A549 (cell line): ENCODE measurements around the gene RHCE. TPM values are rescaled to one million over a fixed set of nuclear protein-coding genes. Genes with fewer than 3 reads are reported as not detected.
"Not testable (repeated sequence)": the region's sequence is repeated elsewhere in the genome, so short reads cannot be mapped to it uniquely, and the experiment has no call there.

ENCODE experiments used
- ATAC-seq, 2 experiments: fragments of 200-7000 bp in 1 of 2; fragments of >200 bp in 1 of 2; cut with Nextera tagmentation in 1 of 2; cut with Tn5 transposase in 1 of 2; 3 replicates each; pipeline versions ENCODE4 v1.8.0 to v1.9.1; 2018 to 2020; ENCODE audit warnings: mild to moderate bottlenecking in 1 of 2, moderate library complexity in 1 of 2
- CTCF ChIA-PET: fragments of 300-600 bp; sonication (Branson Sonifier 250); formaldehyde crosslinking; extraction: SDS; loops from one replicate; lab custom pipeline; 2021; ENCODE audit warnings: antibody characterized with exemption, inconsistent platforms; lab: Yijun Ruan, JAX
- POLR2A ChIA-PET: fragments of 350-600 bp; formaldehyde crosslinking; extraction: SDS; loops from one replicate; lab custom pipeline; 2021; ENCODE audit warnings: antibody characterized with exemption, inconsistent platforms; lab: Yijun Ruan, JAX
- DNase-seq, 2 experiments: peaks; one replicate each; pipeline versions ENCODE4 v3.0.0 to v3.0.0-alpha.2; 2011 to 2016; ENCODE audit warnings: low read depth in 1 of 2, low spot score in 1 of 2
- FAIRE-seq: peaks from 2 replicates; lab custom pipeline; 2011; peaks lifted over from hg19 to GRCh38; lab: Jason Lieb, UNC
- H3K27ac ChIP-seq, 2 experiments: fragments of >200 bp; sonication (Bioruptor Twin); formaldehyde crosslinking; 3 replicates each; pipeline ENCODE4 v1.5.1; 2016 to 2017
- H3K4me1 ChIP-seq: fragments of >200 bp; sonication (Bioruptor Twin); formaldehyde crosslinking; 3 replicates; pipeline ENCODE4 v1.6.1; 2016
- H3K4me2 ChIP-seq: fragments of >200 bp; sonication (Bioruptor Twin); formaldehyde crosslinking; 3 replicates; pipeline ENCODE4 v1.6.1; 2016
- H3K4me3 ChIP-seq: fragments of >200 bp; sonication (Bioruptor Twin); formaldehyde crosslinking; 3 replicates; pipeline ENCODE4 v1.5.1; 2016
- H3K9me3 ChIP-seq: fragments of >200 bp; sonication (Bioruptor Twin); formaldehyde crosslinking; 3 replicates; pipeline ENCODE4 v1.6.1; 2016
- BCL3 ChIP-seq: fragments of >200 bp; sonication (Bioruptor Twin); formaldehyde crosslinking; IDR thresholded peaks from 3 replicates; pipeline ENCODE4 v1.6.1; 2016
- BHLHE40 ChIP-seq: IDR thresholded peaks from 2 replicates; pipeline ENCODE4 v1.6.1; 2012; ENCODE audit warnings: low read depth, low read length, inconsistent platforms
- CBX8 ChIP-seq: fragments of 200-600 bp; sonication (generic); IDR thresholded peaks from 2 replicates; pipeline ENCODE4 v1.6.1; 2016
- CEBPB ChIP-seq, 2 experiments: fragments of >200 bp in 1 of 2; sonication (Bioruptor Twin) in 1 of 2; formaldehyde crosslinking in 1 of 2; IDR thresholded peaks; 2 replicates each; pipeline ENCODE4 v1.6.1; 2012 to 2016
- CHD2 ChIP-seq: fragments of 150-350 bp; IDR thresholded peaks from 2 replicates; pipeline ENCODE4 v1.6.1; 2014; ENCODE audit warnings: low read length; ENCODE audit not compliant: partially characterized antibody
- CHD4 ChIP-seq: fragments of 200-600 bp; sonication (generic); IDR thresholded peaks from 2 replicates; pipeline ENCODE4 v1.6.1; 2016; ENCODE audit warnings: antibody characterized with exemption, mild to moderate bottlenecking, borderline replicate concordance
- EP300 ChIP-seq, 2 experiments: fragments of >200 bp; sonication (Bioruptor Twin); formaldehyde crosslinking; IDR thresholded peaks; 2 replicates in 1 of 2; 3 replicates in 1 of 2; pipeline ENCODE4 v1.6.1; 2016 to 2017
- HOXA7 ChIP-seq: fragments of 250-450 bp; sonication (Bioruptor Pico); IDR thresholded peaks from 2 replicates; pipeline ENCODE4 v1.5.0; 2020; ENCODE audit warnings: mild to moderate bottlenecking, moderate library complexity
- HOXB13 ChIP-seq: fragments of 250-450 bp; sonication (Bioruptor Pico); IDR thresholded peaks from 2 replicates; pipeline ENCODE4 v1.5.0; 2020; ENCODE audit warnings: low read depth, mild to moderate bottlenecking, moderate library complexity
- JUN ChIP-seq, 2 experiments: fragments of >200 bp; sonication (Bioruptor Twin); formaldehyde crosslinking; IDR thresholded peaks; 2 replicates in 1 of 2; 3 replicates in 1 of 2; pipeline ENCODE4 v1.6.1; 2016 to 2017
- KDM5A ChIP-seq: fragments of 200-600 bp; sonication (generic); IDR thresholded peaks from 2 replicates; pipeline ENCODE4 v1.6.1; 2016; ENCODE audit warnings: antibody characterized with exemption, mild to moderate bottlenecking
- MAX ChIP-seq: IDR thresholded peaks from 2 replicates; pipeline ENCODE4 v1.6.1; 2012
- MAZ ChIP-seq: fragments of 150-350 bp; IDR thresholded peaks from 2 replicates; pipeline ENCODE4 v1.6.1; 2014; ENCODE audit warnings: antibody characterized with exemption, low read depth, low read length, borderline replicate concordance
- PBX3 ChIP-seq: IDR thresholded peaks from 2 replicates; pipeline ENCODE4 v1.6.1; 2012
- RAD21 ChIP-seq, 2 experiments: fragments of >200 bp in 1 of 2; sonication (Bioruptor Twin) in 1 of 2; formaldehyde crosslinking in 1 of 2; IDR thresholded peaks in 1 of 2; conservative IDR thresholded peaks in 1 of 2; 2 replicates in 1 of 2; 3 replicates in 1 of 2; pipeline ENCODE4 v1.6.1; 2012 to 2018; ENCODE audit warnings: inconsistent platforms in 1 of 2
- RNF2 ChIP-seq: fragments of 200-600 bp; sonication (generic); IDR thresholded peaks from 2 replicates; pipeline ENCODE4 v1.6.1; 2016; ENCODE audit warnings: low read depth, mild to moderate bottlenecking, antibody characterized with exemption, moderate library complexity, borderline replicate concordance
- SMC3 ChIP-seq: fragments of >200 bp; sonication (Bioruptor Twin); formaldehyde crosslinking; IDR thresholded peaks from 3 replicates; pipeline ENCODE4 v1.6.1; 2018; ENCODE audit warnings: inconsistent platforms
- SREBF2 ChIP-seq: fragments of 450-650 bp; IDR thresholded peaks from 2 replicates; pipeline ENCODE4 v1.6.1; 2014; ENCODE audit warnings: mild to moderate bottlenecking, moderate library complexity
- TFCP2L1 ChIP-seq: fragments of 250-450 bp; sonication (Bioruptor Pico); IDR thresholded peaks from 2 replicates; pipeline ENCODE4 v1.5.0; 2021; ENCODE audit warnings: mild to moderate bottlenecking
- USF2 ChIP-seq: fragments of 450-650 bp; IDR thresholded peaks from 2 replicates; pipeline ENCODE4 v1.6.1; 2014; ENCODE audit warnings: antibody characterized with exemption
- ZFP36 ChIP-seq: fragments of 450-650 bp; IDR thresholded peaks from 2 replicates; pipeline ENCODE4 v1.6.1; 2014; ENCODE audit warnings: borderline replicate concordance; ENCODE audit not compliant: partially characterized antibody
- WGBS: methylation state at CpG from one replicate; pipeline ENCODE4 v1.1.6; 2017; ENCODE audit errors: missing lambda C conversion rate; 5-methylcytosine and 5-hydroxymethylcytosine counted together
- polyA minus RNA-seq: library from RNA; depleted of rRNA, polyadenylated mRNA; stranded (reverse); fragments of >200 nt; gene quantifications from 2 replicates; pipeline ENCODE4 v1.2.3, GENCODE V29; 2011; rRNA and poly(A)+ RNA removed
- polyA plus RNA-seq, 4 experiments: library from polyadenylated mRNA; depleted of rRNA in 3 of 4; stranded (reverse); fragments of >200 nt; fragmentation: RNase III in 1 of 4; extraction: RNeasy Plus Mini Kit Qiagen cat#74134 plus additional on column Dnase treatment in 1 of 4; gene quantifications; 2 replicates in 3 of 4; 3 replicates in 1 of 4; pipeline ENCODE4 v1.2.3, GENCODE V29; 2011 to 2017

The RHCE gene
- polyA plus RNA-seq (2011; rRNA removed) (0.12 and 0.13 TPM in 2 replicates), polyA plus RNA-seq (2017; fragmentation: RNase III; extraction: RNeasy Plus Mini Kit Qiagen cat#74134 plus additional on column Dnase treatment) (not detected in 3 replicates), polyA minus RNA-seq (0.34 TPM in 1 of 2 replicates, not detected in the other)
- polyA plus RNA-seq (2012; cell fraction: cytosol; rRNA removed) = 0.09 and 0.12 TPM in 2 replicates
- 0.04 and 0.10 TPM in 2 replicates for polyA plus RNA-seq (2012; cell fraction: nucleus; rRNA removed)

- CTCF ChIA-PET, ATAC-seq, FAIRE-seq, H3K4me1 ChIP-seq, DNase-seq, H3K4me3 ChIP-seq, H3K27ac ChIP-seq, POLR2A ChIA-PET, H3K9me3 ChIP-seq, H3K4me2 ChIP-seq: not testable (repeated sequence)
- 75% methylated on average over 2 of the region's 9 CpGs for WGBS
Measured at GRCh38 chr1:25420715-25421114, at the start of gene RHCE. Gene RHCE, minus strand, starts transcription at chr1:25420825. Its CDS starts 39 bp downstream, at chr1:25420786.

GRCh38 chr1:25469177-25469576 is 48.6 kb upstream of the RHCE start:
- ATAC-seq (no peak), DNase-seq (no peak), FAIRE-seq (no peak)
- Histone ChIP-seq H3K4me3 (no peak overlapping the region), H3K4me1 (no peaks in the 10 kb centered on the region), H3K9me3 (no peaks in the 10 kb centered on the region), H3K27ac (no peak overlapping the region), H3K4me2 (no peak overlapping the region)
- TF ChIP-seq CHD4 (no peak), HOXB13 (CRISPR knock-in tag) (no peak), EP300 (IDR thresholded peaks at IDR 0.05) (no peak), HOXA7 (CRISPR knock-in tag) (no peak), CHD2 (no peak), BHLHE40 (no peak), ZFP36 (no peak)
- POLR2A ChIA-PET = no interaction called here
- CTCF ChIA-PET = no interaction called here
- WGBS = 83% methylated on average over 2 of the region's 2 CpGs

GRCh38 chr1:25468033-25468432 is 47.4 kb upstream of the RHCE start:
- no peak overlapping the region for H3K4me3 ChIP-seq
- no peak for TF ChIP-seq CHD2
- no peak for TF ChIP-seq USF2
- TF ChIP-seq SREBF2 = no peak
- no peak for TF ChIP-seq ZFP36
- TF ChIP-seq RAD21 (conservative IDR thresholded peaks at IDR 0.05 in 1 of 2, IDR thresholded peaks at IDR 0.05 in 1 of 2) = no peak
- no peak for TF ChIP-seq CBX8
- TF ChIP-seq MAX = no peak
- no peak overlapping the region for H3K4me2 ChIP-seq
- FAIRE-seq = no peak
- no peak overlapping the region for H3K27ac ChIP-seq
- ATAC-seq = no peak
- ChIA-PET CTCF (no interaction called here), POLR2A (no interaction called here)
- no peak for DNase-seq
- no peaks in the 10 kb centered on the region for H3K4me1 ChIP-seq
- H3K9me3 ChIP-seq = no peaks in the 10 kb centered on the region

GRCh38 chr1:25467616-25468015 is 47.0 kb upstream of the RHCE start:
- H3K4me2 ChIP-seq = no peak overlapping the region
- no peak for DNase-seq
- no peak overlapping the region for H3K4me3 ChIP-seq
- TF ChIP-seq PBX3 (no peak), CEBPB (IDR thresholded peaks at IDR 0.05) (no peak), MAZ (no peak), BCL3 (no peak), RNF2 (no peak), KDM5A (no peak), SMC3 (no peak), TFCP2L1 (CRISPR knock-in tag) (no peak), JUN (IDR thresholded peaks at IDR 0.05) (no peak)
- TF ChIP-seq, all 56 proteins: peak for 0
- H3K9me3 ChIP-seq = no peaks in the 10 kb centered on the region
- no peak for ATAC-seq
- ChIA-PET CTCF (no interaction called here), POLR2A (no interaction called here)
- no peaks in the 10 kb centered on the region for H3K4me1 ChIP-seq
- FAIRE-seq = no peak
- WGBS = 100% methylated on average over 1 of the region's 1 CpG
- no peak overlapping the region for H3K27ac ChIP-seq
